DMS 273 (cell line): Measurements from ENCODE around the gene TRABD2B.
"Not testable (repeated sequence)": the region's sequence is repeated elsewhere in the genome, so short reads cannot be mapped to it uniquely, and the experiment has no call there.

Experiments used
- DNase-seq: peaks from one replicate; lab custom pipeline; 2025; ENCODE audit not compliant: unreplicated experiment; lab: John Stamatoyannopoulos, UW

TRABD2B gene

DNA sequence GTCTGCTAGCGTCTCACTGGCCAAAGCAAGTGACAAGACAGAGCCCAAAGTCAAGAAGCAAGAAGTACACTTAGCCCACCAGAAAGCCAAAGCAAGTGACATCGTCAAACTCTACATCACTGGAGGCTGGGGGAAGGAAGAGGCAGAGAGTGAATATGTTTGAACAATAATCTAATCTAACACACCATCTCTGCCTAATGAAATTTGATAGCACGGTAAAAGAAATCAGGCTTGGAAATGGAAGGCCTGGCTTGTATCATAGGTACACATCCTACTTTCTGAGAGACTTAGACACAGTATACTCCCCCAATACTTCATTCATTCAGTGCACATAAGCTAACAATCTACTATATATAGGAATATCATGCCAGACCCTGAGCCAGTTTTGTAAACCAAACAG, 26.3 kb downstream of the TRABD2B start:
- DNase-seq, result no peak

DNA sequence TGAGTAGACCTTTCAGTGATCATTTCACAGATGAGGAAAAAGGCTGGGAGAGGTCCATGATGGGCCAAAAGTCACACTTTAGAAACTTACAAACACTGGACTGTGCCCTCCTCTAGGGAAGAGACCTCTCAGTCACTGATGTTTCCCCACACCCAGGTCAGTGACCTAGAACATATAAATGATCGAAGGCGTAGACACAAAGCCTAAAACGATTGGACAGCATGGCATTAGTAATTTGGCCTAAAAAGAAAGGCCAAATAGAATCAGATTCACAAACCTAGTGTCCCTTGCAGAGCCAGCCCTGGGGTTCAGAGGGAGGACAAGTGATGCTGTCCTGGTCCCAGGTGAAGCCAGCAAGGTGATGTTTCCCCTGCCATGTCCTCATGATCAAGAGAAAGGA, 27.7 kb downstream of the TRABD2B start:
- DNase-seq, result no peak

DNA sequence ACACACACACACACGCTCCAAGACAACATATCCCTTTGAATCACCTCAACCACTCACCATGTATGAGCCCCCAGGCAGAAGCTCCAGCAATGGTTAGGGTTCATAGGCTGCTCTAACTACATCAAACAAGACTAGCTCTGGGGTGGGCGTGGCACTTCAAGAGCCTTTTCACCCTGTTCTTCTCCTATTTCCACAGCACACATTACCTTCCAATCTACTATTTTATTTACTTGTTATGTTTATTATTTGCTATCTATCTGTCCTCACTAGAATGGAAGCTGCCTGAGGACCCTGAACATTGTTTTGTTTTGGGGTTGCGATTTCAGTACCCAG, 28.7 kb downstream of the TRABD2B start:
- DNase-seq, result no peak

DNA sequence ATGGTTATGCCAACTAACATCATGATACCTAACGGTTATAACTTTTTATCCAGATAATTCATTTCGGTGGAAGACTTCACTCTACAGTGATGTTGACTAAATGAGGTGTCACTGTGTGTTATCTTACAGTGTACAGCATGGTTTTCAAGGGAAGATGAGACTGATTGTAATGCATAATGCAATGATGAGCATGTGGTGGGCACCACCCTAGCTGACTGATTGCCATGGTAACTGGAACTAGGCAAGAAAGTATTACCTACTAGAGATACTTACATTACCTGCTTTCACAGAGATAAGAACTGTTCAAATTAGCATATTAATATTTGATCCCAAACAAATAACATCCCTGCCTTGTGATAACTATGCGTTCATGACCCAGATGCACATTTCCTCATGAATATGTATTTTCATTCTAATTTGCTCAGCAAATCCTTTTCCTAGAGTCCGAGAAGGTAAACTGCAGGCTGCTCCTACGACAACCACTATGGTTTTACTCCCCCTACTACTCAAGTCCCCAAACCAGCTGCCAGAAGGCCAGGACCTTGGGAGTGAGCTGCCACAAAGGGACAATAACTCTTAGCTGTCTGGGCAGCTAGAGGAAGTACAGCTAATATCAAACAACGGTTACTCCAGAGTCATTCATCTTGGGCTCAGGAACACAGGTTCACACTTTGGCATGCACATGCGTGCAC, 29.2 kb downstream of the TRABD2B start:
- DNase-seq, result peak; percentile 7

DNA sequence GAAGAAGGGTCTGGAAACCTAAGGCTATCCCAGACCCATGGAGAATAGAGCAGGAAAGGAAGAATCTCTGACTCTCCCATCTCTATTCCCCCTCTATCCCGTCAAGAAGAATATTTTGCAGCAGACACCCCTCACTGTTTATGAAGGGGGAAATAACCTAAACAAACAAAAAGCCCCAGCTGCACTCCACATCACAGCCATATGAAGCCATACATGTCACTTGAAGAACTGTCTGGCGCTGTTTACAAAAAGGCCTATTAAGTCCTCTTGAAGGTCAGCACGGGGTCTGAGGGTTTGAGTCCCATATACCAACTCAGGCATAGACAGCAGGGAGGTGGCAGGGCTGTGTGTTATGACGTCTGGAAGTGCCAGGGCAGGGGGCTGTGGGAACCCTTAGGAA, 31.4 kb downstream of the TRABD2B start:
- no peak for DNase-seq

DNA sequence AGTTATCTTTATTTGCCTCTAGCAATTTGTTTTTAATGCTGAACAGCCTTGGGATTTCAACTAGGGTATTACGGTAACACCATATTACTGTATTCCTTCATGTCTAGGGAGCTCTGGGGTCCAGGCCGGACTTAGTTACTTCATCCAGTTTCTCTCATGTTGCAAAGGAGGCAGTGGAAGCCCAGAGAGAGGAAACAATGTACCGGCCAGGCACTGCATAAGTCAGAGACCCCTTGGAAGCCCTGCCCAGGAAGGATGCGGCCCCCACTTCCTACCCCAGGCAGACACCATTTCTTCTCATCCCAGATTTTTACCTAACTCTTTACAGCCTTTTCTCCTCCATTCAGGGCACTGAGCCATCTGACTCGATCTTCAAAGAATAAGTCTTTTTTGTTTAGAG, 32.5 kb downstream of the TRABD2B start:
- DNase-seq, result no peak

DNA sequence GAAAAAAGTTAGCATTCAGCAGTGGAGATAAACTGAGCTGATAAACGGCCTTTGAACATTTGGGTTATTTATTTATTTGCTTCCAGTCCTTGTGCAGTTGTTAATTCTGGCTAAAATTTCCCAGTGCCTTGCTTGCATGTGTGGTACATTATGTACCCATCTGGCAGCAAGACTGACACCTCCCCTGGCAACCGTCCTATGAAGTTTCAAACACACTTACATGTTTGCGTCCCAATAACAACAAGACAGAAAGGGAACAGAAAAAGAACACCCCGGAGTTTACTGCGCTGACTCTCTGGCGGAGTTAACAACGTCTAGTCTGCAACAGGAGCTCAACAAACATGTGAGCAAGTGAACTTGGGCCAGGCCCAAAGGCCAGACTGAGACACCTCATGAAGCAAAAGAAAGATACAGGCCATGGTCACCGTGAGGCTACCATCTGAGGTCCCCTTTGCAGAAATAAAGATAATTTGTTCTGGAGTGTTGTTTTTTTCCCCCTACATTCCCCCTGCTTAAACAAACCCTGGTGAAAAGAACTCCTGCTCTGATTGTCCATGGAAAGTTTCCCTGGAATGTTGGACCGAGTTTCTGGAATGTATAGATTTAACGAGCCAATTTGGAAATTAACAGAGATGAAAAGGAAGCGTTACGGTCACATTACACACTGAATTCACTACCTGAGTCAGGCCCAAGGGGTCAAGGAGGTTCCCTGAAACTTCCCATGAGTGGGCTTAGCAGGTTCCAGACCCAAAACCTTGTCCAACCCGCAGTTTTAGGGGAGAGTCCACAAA, 33.4 kb downstream of the TRABD2B start:
- peak; percentile 29 for DNase-seq

DNA sequence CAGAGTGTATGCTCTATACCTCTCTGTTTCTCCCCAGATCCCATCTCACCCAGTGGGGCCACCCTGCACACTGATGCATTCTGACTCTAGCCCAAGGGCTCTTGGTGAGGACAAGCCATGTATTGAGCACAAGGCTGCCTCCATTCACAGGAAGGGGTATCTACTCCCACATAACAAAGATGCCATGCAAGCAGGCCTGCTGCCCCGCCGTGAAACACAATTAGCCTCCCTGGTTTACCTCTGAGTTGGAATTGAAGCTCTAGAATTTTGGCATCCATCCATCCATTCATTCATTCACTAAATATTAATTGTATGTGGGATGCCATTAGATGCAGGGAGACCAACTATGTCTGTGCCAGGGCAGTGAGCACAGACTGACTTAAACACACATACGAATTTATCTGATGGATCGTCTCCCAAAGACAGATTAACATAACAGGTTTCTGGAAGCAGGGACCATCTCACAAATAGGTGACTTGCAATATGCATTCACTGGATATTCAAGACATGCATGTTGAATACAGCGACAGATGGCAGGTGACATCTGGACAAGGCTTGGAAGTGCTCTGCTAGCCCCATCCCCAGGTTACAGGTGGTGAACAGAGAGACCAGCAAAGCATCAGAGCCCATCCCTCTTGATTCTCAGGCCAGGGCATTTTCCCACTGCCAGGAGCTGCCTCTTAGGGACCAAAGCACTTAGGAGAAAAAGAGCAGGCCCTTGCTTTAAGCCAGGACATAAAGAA, 34.3 kb downstream of the TRABD2B start:
- peak; percentile 82 for DNase-seq

DNA sequence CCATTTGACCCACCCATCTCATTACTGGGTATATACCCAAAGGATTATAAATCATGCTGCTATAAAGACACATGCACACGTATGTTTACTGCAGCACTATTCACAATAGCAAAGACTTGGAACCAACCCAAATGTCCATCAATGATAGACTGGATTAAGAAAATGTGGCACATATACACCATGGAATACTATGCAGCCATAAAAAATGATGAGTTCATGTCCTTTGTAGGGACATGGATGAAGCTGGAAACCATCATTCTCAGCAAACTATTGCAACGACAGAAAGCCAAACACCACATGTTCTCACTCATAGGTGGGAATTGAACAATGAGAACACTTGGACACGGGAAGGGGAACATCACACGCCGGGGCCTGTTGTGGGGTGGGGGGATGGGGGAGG, 35.4 kb downstream of the TRABD2B start:
- not testable (repeated sequence) for DNase-seq

DNA sequence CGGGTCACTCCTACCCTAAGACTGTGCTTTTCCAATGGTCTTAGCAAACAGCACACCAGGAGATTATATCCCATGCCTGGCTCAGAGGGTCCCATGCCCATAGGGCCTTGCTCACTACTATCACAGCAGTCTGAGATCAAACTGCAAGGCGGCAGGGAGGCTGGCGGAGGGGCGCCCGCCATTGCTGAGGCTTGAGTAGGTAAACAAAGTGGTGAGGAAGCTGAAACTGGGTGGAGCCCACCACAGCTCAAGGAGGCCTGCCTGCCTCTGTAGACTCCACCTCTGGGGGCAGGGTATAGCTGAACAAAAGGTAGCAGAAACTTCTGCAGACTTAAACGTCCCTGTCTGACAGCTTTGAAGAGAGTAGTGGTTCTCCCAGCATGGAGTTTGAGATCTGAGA, 40.7 kb downstream of the TRABD2B start:
- not testable (repeated sequence) for DNase-seq

DNA sequence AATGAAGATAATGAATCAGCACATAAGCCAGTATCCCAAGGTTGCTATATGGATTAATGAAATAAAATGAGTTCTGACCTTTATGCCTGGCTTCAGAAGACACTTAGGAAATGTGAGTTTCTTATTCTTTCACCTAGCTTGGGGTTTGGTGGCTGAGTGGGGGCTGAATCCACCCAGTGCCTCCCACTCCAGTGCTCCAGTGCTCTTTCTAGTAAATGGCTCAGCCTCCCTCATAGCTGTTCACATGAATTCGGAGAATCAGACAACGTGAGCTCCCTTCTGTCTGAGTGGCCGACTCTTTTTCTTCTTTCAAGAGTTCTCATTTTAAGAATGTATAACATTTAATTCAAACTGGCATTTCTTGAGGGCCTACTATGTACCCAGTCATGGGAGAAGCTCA, 43.5 kb downstream of the TRABD2B start:
- DNase-seq, result no peak

DNA sequence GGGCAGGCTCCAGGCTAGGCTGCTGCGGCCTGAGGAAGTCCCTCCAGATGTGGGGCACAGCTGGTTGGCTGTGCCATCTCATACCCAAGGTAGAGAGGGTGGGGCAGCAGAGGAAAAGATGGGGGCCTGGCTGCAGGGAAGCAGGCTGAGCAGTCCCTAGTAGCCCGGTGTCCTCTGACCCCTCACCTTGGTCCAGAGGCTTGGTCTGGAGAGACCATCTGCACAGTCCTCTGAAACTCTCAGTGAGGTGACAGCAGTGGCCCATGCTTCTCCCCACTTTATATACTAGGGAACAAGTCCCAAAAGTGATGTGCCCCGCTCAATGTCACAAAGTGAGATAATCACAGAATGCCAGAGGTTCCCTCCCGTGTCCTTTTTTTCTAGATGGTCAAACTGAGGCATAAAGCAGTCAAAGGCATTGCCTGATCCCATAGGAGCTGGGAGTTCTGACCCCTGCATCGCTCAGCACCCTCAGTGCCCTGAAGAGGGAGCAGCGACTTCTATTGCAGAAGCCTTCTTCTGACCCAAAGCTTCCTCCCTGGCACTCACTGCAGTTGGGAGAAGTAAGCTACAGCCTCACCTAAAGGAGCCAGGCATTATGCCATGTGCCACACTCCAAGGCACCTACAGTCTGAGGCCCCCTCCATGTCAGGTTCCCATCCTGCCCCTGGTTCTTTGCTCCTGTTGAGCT, 45.5 kb downstream of the TRABD2B start:
- peak; percentile 19 for DNase-seq

DNA sequence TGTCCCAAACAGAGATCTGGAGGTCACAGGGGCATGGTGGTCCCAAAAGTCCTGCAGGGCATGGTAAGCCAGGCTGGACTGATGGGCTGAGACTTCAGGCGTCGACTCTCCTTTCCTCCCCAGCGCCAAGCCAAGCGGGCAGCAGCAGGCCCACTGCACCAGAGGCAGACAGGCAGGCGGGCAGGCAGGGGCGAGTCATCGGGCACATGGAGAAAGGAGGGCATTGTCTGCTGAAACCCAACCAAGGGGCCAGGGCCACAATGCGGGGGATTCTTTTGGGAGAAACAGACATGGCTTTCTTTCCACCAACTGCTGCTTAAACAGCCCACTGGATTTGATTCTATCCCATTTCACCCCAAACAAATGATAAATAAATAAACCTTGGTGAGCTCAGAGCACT, 46.2 kb downstream of the TRABD2B start:
- DNase-seq, result no peak

DNA sequence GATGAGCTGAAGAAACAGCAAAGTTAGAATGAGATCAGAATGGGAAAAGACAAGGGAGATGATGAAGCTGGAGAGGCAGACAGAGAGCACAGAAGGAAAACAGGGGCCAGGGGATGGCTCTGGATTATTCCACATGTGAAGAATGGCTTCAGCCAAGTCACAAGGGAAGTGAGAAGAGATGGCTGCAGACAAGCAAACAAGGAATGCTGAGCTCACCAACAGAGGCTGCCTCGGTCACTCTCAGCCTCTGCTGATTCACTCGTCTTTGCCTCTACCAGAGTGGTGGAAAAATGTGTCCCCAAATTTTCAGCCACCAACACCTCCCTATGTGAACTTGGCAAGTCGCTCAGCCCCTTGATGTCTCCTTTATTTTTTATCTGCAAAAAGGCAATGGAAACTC, 46.7 kb downstream of the TRABD2B start:
- DNase-seq, result no peak

DNA sequence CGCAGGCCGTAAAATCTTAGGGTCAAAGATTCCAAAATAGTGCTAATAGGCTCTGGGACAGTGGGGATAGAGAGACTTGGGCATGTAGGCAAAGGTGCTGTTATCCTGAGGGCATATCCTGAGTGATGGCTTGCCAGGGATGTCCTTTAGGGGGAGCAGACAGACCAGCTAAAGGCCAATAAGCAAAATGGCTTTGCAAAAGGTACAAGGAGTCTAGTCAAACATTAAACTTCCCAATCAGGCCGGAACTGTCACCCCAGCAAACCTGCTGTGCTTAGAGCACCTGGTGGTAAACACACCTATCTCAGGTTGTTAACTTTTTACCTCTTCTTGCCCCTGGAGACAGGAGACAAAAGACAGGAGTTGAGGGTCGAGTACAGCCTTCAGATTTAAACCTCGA, 49.1 kb downstream of the TRABD2B start:
- DNase-seq, result peak; percentile 55

DNA sequence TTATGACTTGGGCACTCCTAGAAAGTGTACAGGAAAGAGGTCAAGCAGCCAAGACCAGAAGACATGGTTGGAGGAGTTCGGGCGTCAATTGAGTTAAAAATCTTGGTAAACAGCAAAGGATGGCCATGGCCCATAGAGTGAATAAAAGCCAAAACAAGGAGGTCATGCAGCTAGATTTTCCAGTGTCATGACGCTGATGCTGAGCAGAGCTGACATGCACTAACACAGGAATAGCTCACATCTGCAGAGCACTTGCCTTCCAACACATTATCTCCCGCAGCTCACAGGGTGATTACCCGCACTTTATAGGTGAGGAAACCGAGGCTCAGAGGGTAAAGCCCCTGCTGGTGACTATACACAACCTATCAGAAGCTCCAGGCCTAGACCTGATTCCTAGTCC, 49.7 kb downstream of the TRABD2B start:
- no peak for DNase-seq

DNA sequence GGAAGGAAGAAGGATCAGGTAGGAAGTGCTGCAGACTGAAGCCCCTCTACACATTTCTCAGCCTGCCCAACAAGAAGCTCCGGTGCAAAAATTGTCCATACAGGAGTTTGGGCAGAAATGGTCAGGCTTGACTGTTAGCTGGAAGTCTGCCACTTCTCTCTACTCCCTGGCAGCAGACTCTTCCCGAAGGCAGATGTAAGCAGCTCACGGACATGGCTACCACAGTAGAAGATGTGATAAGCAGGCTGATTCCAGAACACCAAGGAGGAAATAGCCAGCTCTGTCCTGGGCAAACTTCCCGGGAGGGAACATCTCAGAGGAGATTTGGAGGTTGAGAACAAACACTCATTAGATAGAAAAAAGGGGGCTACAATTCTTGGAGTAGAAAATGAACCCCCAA, 52.6 kb downstream of the TRABD2B start:
- DNase-seq, result peak; percentile 9

DNA sequence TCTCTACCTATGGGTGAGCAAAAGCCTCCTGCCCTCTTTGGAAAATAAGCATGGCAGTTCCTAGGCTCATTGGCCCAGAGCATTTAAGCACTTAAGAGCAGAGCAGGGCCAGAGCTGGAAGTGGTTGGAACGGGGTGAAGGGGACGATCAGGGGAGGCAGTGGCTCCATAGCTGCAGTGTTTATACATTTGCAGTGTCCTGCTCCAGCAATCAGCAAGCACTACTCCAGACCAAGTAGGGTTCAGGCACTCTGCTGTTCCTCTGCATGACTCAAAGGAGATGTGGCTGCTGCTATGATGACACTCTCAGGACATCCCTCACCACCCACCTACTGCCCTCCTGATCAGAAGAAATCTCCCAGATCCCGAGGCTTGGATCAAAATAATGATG, 55.0 kb downstream of the TRABD2B start:
- DNase-seq, result no peak

DNA sequence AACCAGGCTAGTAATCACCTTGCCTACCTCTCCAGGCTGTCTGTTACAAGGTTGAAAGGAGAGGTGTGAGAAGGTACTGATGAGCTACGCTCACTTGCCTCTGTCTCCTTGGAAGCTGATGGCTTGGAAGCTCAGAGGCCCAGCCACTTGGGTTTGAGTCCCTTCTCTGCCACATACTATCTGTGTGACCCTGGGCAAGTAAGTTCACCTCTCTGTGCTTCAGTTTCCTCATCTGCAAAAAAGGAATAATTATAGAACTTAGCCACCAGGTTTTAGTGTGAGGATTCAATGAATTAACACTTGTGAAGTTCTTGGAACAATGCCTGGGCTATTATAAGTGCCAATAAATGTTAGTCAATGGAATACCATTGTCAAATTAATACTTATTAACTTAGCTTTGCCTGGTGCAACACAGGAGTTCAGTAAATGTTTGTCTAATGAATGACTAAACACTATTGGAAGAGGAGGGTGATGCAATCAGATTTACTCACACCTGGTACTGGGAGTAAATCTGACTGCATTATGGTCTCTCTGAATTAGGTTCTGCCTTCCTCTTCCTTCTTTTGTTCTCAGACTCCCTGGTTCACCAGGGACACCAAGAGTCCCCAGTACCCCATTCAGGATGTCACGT, 55.5 kb downstream of the TRABD2B start:
- no peak for DNase-seq

DNA sequence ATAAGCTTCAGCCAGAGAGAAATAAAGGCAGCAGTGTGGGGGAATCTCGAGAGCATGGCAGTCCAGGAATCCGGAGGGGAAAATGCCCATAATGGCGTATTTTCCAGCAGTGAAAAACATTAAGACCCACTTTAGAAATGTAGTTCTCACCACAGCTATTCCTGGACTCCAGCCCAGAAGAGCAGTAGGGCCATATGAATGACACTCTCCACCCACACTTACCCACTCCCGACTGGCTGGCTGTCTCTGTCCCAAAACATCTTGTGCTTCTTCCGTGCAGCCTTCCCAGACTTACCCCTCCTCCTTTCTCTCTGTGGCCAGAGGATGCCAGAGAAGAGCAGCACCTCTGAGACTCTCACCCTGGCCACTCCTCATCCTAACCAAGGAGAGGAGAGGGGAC, 56.4 kb downstream of the TRABD2B start:
- DNase-seq, result no peak

DNA sequence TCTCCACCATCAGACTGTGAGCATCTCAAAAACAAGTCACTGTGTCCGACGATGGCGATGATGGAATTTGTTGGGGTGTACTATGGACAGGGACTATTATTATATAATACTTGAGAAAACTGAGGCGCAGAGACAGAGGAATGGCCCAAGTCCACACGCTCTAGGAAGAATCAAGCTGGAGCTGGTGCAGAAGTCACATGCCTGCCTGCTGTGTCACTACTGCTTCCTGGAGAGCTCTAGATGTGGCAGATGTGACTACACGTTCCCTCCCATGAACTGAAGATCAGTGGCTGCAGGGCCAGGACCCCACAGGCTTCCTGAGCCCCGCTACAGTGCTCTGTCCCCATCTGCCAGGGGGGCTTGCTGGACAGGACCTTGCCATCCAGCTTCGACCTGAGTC, 56.9 kb downstream of the TRABD2B start:
- no peak for DNase-seq
